GM12878 (cell line): ENCODE results near the gene ACD. TPM values are rescaled to one million over a fixed set of nuclear protein-coding genes. Genes with fewer than 3 reads are reported as not detected.

Experiments
- ATAC-seq: fragments of 200-7000 bp; cut with Tn5 transposase; 3 replicates; pipeline ENCODE4 v1.9.1; 2020; ENCODE audit warnings: mild to moderate bottlenecking, moderate library complexity
- BruUV-seq: library from RNA; stranded (reverse); fragments of 400-500 nt; replicated peaks from 2 replicates; lab custom pipeline; 2021; lab: Mats Ljungman, UMichigan
- CTCF ChIA-PET: fragments of 300-600 bp; sonication (Branson Sonifier 250); formaldehyde crosslinking; extraction: SDS; loops from one replicate; lab custom pipeline; 2021; ENCODE audit warnings: inconsistent platforms; lab: Yijun Ruan, JAX
- POLR2A ChIA-PET: fragments of 350-600 bp; formaldehyde crosslinking; extraction: SDS; loops from one replicate; lab custom pipeline; 2021; ENCODE audit warnings: inconsistent platforms; lab: Charles Lee
- RAD21 ChIA-PET: fragments of 300-600 bp; sonication (Branson Sonifier 250); formaldehyde crosslinking; loops from one replicate; lab custom pipeline; 2023; ENCODE audit warnings: antibody characterized with exemption; ENCODE audit not compliant: unreplicated experiment; lab: Charles Lee
- SMC1A ChIA-PET: fragments of 300-600 bp; sonication (Branson Sonifier 250); formaldehyde crosslinking; loops from one replicate; lab custom pipeline; 2023; ENCODE audit not compliant: unreplicated experiment, uncharacterized antibody; lab: Charles Lee
- DNase-seq: peaks from one replicate; pipeline ENCODE4 v3.0.0-alpha.2; 2011; ENCODE audit warnings: low read depth, low spot score
- FAIRE-seq: peaks from 3 replicates; lab custom pipeline; 2011; peaks lifted over from hg19 to GRCh38; lab: Jason Lieb, UNC
- H2AFZ ChIP-seq: 2 replicates; pipeline ENCODE4 v1.6.0; 2011; ENCODE audit warnings: low read depth, low read length, control low read depth; ENCODE audit not compliant: control insufficient read depth
- H3K27ac ChIP-seq: 2 replicates; pipeline ENCODE4 v1.5.1; 2011; ENCODE audit warnings: control low read depth; ENCODE audit not compliant: control insufficient read depth, insufficient read depth
- H3K27me3 ChIP-seq, 2 experiments: replicated peaks in 1 of 2; 2 replicates each; pipeline versions ENCODE4 v1.6.0 to v1.6.1; 2011; ENCODE audit warnings: low read length in 1 of 2; ENCODE audit not compliant: control insufficient read depth in 2 of 2, insufficient read depth in 2 of 2
- H3K36me3 ChIP-seq, 2 experiments: 2 replicates each; pipeline ENCODE4 v1.5.1; 2011; ENCODE audit warnings: low read length in 1 of 2; ENCODE audit not compliant: control insufficient read depth in 2 of 2, insufficient read depth in 2 of 2
- H3K4me1 ChIP-seq: 2 replicates; pipeline ENCODE4 v1.6.1; 2011; ENCODE audit warnings: mild to moderate bottlenecking, low read length, moderate library complexity, mixed read lengths; ENCODE audit not compliant: control insufficient read depth, insufficient read depth
- H3K4me2 ChIP-seq: 2 replicates; pipeline ENCODE4 v1.6.0; 2011; ENCODE audit warnings: control low read depth; ENCODE audit not compliant: control insufficient read depth, insufficient read depth
- H3K4me3 ChIP-seq: fragments of 200-600 bp; sonication (generic); 2 replicates; pipeline ENCODE4 v1.5.1; 2016
- H3K79me2 ChIP-seq: 2 replicates; pipeline ENCODE4 v1.6.0; 2011; ENCODE audit warnings: low read length; ENCODE audit not compliant: control insufficient read depth, insufficient read depth
- H3K9ac ChIP-seq: 2 replicates; pipeline ENCODE4 v1.8.0; 2011; ENCODE audit warnings: low read length, control low read depth, mixed read lengths; ENCODE audit not compliant: control insufficient read depth, insufficient read depth
- H3K9me3 ChIP-seq: replicated peaks from 3 replicates; pipeline ENCODE4 v1.5.1; 2011; ENCODE audit warnings: mild to moderate bottlenecking, low read length; ENCODE audit not compliant: control insufficient read depth, insufficient read depth
- H4K20me1 ChIP-seq: 2 replicates; pipeline ENCODE4 v1.6.0; 2011; ENCODE audit not compliant: control insufficient read depth, insufficient read depth
- BACH1 ChIP-seq: fragments of 450-650 bp; IDR thresholded peaks from 2 replicates; pipeline ENCODE4 v1.6.1; 2017; ENCODE audit warnings: mild to moderate bottlenecking, borderline replicate concordance
- CEBPB ChIP-seq, 2 experiments: fragments of 150-350 bp in 1 of 2; IDR thresholded peaks; 2 replicates each; pipeline ENCODE4 v1.6.1; 2012 to 2014; ENCODE audit warnings: low read depth in 2 of 2, low read length in 2 of 2, borderline replicate concordance in 1 of 2, inconsistent platforms in 1 of 2
- CREB1 ChIP-seq: IDR thresholded peaks from 2 replicates; pipeline ENCODE4 v1.6.1; 2012; ENCODE audit warnings: low read depth, mild to moderate bottlenecking, inconsistent platforms
- CREM ChIP-seq: IDR thresholded peaks from 2 replicates; pipeline ENCODE4 v1.6.1; 2014; ENCODE audit warnings: antibody characterized with exemption, low read depth
- HDAC2 ChIP-seq: fragments of 200-600 bp; sonication (generic); IDR thresholded peaks from 2 replicates; pipeline ENCODE4 v1.6.1; 2017
- YBX1 ChIP-seq: fragments of 450-650 bp; IDR thresholded peaks from 2 replicates; pipeline ENCODE4 v1.6.1; 2016; ENCODE audit warnings: antibody characterized with exemption
- WGBS: methylation state at CpG from one replicate; pipeline ENCODE4 v1.1.6; 2016; ENCODE audit warnings: low lambda C conversion rate; ENCODE audit not compliant: insufficient replicate concordance, insufficient coverage; ENCODE audit errors: missing lambda C conversion rate; 5-methylcytosine and 5-hydroxymethylcytosine counted together
- in situ Hi-C: fragments of 300-500 bp; cut with MboI; formaldehyde crosslinking; loops from 9 replicates; pipeline ENCODE4 v1.14.3; 2018; ENCODE audit warnings: mixed read lengths
- intact Hi-C: fragments of 100-400 bp; cut with micrococcal nuclease; formaldehyde crosslinking; loops from one replicate; pipeline ENCODE4 v1.14.2; 2022; ENCODE audit not compliant: unreplicated experiment
- polyA plus RNA-seq, 11 experiments: library from polyadenylated mRNA; depleted of rRNA in 4 of 11; unstranded in 6 of 11; stranded (reverse) in 5 of 11; fragments of >200 nt; fragmentation: Nextera tagmentation in 4 of 11; fragmentation: Illumina TruSeq in 1 of 11; extraction: Ambion mirVana in 4 of 11; extraction: Trizol in 1 of 11; gene quantifications; 1 replicate in 1 of 11; 2 replicates in 10 of 11; pipeline versions ENCODE4 v1.2.1 to v1.2.3, GENCODE V29; 2011 to 2016; ENCODE audit warnings: inconsistent platforms in 2 of 11, missing spikeins in 2 of 11, low read depth in 1 of 11
- total RNA-seq, 4 experiments: library from RNA; depleted of rRNA in 3 of 4; stranded (reverse); fragments of >200 nt in 3 of 4; fragmentation: Illumina TruSeq in 1 of 4; extraction: Trizol in 1 of 4; gene quantifications; 2 replicates each; pipeline versions ENCODE4 v1.2.1 to v1.2.3, GENCODE V29; 2013 to 2021
- TF ChIP-seq, protein P1 (sequence below): fragments of 450-650 bp; IDR thresholded peaks from 2 replicates; pipeline ENCODE4 v1.6.1; 2014; ENCODE audit warnings: mild to moderate bottlenecking
- TF ChIP-seq, protein P2 (sequence below): fragments of 450-650 bp; IDR thresholded peaks from 2 replicates; pipeline ENCODE4 v1.6.1; 2017; ENCODE audit warnings: antibody characterized with exemption, mild to moderate bottlenecking, moderate library complexity
- TF ChIP-seq, protein P3 (sequence below): fragments of 450-650 bp; IDR thresholded peaks from 2 replicates; pipeline ENCODE4 v1.6.1; 2017; ENCODE audit warnings: mild to moderate bottlenecking, low read depth, inconsistent platforms; ENCODE audit not compliant: poor library complexity, severe bottlenecking

Gene ACD
- total and polyA plus RNA-seq, 10 of the 15 experiments (the other 5 are each of a cell fraction or from before 2014, with no cell fraction given): 2.9 to 46.7 (median 23.9) TPM

DNA sequence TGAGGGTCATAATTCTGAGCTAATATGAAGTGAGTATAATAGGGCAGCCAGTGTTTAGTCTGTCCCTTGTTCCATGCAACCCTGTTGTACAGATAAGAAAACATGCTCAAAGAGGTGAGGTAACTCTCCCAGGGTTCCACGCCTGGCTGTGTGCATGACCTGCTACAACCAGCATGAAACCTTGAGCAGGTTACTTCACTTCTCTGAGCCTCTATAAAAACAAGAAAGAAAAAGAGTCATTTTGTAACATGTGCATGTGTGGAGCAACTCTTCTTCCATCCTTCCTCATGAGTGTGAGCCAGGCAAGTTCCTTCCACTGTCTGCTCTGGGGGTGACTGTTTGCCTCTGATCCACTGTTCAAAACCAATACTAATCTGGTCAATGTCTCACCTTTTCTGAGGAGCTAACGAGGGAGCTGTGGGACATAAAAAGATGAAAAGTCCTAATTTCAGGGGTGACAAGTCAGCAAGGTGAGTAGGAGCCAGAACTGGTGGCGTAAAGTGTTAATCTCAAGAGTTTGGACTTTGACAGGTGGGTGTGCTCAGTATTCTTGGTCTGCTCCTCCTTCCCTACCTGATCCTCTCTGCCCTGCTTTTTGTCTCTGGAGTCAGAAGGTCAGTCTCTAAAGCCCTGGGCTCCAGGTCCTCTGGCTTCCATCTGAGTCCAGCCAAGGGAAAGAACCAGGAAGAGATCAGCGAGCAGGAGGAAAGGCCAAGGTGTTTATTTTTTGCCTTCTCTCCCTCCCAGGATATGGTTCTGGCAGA, 37.5 kb upstream of the ACD start:
- POLR2A ChIA-PET: no interaction called here
- SMC1A ChIA-PET: interaction anchor here (0.5 to 1.6 kb wide), 3 partner anchors 12 to 25 kb away, joined by 3 to 4 read pairs (median 3); no protein-coding TSS in a partner anchor
- Histone ChIP-seq H3K9ac (no peak overlapping the region), H4K20me1 (no peaks in the 10 kb centered on the region), H3K27ac (no peak overlapping the region), H3K27me3 (no peaks in the 10 kb centered on the region), H3K4me1 (no peaks in the 10 kb centered on the region)
- BruUV-seq: no TSS peak
- no peak for FAIRE-seq
- intact Hi-C loops: no loop called here
- in situ Hi-C loops: no loop called here
- TF ChIP-seq CREM: no peak
- TF ChIP-seq, protein P1, sequence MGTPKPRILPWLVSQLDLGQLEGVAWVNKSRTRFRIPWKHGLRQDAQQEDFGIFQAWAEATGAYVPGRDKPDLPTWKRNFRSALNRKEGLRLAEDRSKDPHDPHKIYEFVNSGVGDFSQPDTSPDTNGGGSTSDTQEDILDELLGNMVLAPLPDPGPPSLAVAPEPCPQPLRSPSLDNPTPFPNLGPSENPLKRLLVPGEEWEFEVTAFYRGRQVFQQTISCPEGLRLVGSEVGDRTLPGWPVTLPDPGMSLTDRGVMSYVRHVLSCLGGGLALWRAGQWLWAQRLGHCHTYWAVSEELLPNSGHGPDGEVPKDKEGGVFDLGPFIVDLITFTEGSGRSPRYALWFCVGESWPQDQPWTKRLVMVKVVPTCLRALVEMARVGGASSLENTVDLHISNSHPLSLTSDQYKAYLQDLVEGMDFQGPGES: no peak
- no peak for TF ChIP-seq CEBPB (IDR thresholded peaks at IDR 0.05; ENCODE audit: borderline replicate concordance in 1 of 2, low read depth in 2 of 2, low read length in 2 of 2)
- no peak for TF ChIP-seq BACH1
- no peak for TF ChIP-seq YBX1
- TF ChIP-seq HDAC2: no peak
- TF ChIP-seq, protein P2, sequence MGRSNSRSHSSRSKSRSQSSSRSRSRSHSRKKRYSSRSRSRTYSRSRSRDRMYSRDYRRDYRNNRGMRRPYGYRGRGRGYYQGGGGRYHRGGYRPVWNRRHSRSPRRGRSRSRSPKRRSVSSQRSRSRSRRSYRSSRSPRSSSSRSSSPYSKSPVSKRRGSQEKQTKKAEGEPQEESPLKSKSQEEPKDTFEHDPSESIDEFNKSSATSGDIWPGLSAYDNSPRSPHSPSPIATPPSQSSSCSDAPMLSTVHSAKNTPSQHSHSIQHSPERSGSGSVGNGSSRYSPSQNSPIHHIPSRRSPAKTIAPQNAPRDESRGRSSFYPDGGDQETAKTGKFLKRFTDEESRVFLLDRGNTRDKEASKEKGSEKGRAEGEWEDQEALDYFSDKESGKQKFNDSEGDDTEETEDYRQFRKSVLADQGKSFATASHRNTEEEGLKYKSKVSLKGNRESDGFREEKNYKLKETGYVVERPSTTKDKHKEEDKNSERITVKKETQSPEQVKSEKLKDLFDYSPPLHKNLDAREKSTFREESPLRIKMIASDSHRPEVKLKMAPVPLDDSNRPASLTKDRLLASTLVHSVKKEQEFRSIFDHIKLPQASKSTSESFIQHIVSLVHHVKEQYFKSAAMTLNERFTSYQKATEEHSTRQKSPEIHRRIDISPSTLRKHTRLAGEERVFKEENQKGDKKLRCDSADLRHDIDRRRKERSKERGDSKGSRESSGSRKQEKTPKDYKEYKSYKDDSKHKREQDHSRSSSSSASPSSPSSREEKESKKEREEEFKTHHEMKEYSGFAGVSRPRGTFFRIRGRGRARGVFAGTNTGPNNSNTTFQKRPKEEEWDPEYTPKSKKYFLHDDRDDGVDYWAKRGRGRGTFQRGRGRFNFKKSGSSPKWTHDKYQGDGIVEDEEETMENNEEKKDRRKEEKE: no peak
- TF ChIP-seq, protein P3, sequence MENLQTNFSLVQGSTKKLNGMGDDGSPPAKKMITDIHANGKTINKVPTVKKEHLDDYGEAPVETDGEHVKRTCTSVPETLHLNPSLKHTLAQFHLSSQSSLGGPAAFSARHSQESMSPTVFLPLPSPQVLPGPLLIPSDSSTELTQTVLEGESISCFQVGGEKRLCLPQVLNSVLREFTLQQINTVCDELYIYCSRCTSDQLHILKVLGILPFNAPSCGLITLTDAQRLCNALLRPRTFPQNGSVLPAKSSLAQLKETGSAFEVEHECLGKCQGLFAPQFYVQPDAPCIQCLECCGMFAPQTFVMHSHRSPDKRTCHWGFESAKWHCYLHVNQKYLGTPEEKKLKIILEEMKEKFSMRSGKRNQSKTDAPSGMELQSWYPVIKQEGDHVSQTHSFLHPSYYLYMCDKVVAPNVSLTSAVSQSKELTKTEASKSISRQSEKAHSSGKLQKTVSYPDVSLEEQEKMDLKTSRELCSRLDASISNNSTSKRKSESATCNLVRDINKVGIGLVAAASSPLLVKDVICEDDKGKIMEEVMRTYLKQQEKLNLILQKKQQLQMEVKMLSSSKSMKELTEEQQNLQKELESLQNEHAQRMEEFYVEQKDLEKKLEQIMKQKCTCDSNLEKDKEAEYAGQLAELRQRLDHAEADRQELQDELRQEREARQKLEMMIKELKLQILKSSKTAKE: no peak
- no peak for TF ChIP-seq CREB1
- TF ChIP-seq, all 136 proteins: peak for 0
- Histone ChIP-seq H3K79me2 (no peaks in the 10 kb centered on the region), H3K9me3 (no peaks in the 10 kb centered on the region; the same call in 2 of the 3 replicates), H3K36me3 (peaks cover 0 to 3% of the 10 kb centered on the region in 2 experiments; a peak in 3 of 4 replicates), H3K4me3 (no peak overlapping the region), H3K4me2 (no peak overlapping the region), H2AFZ (no peak overlapping the region)
- ATAC-seq (no peak), DNase-seq (no peak)
- CTCF ChIA-PET: no interaction called here
- WGBS: 99% methylated on average over 4 of the region's 4 CpGs
- RAD21 ChIA-PET: no interaction called here
